Stimulated activated CD4-positive, alpha-beta T cell treated with anti-CD3 and anti-CD28 coated beads, Interleukin-1b, Interleukin-23, amount 100 ng/mL, for 1 hour (primary cell): ENCODE measurements around the gene USP13.
"Not testable (repeated sequence)": the region's sequence is repeated elsewhere in the genome, so short reads cannot be mapped to it uniquely, and the experiment has no call there.

Source experiments
- DNase-seq, 2 donors: peaks; one replicate each; pipeline ENCODE4 v3.0.0-alpha.2; 2020; ENCODE audit warnings: low read depth in 2 of 2

USP13 gene

DNA sequence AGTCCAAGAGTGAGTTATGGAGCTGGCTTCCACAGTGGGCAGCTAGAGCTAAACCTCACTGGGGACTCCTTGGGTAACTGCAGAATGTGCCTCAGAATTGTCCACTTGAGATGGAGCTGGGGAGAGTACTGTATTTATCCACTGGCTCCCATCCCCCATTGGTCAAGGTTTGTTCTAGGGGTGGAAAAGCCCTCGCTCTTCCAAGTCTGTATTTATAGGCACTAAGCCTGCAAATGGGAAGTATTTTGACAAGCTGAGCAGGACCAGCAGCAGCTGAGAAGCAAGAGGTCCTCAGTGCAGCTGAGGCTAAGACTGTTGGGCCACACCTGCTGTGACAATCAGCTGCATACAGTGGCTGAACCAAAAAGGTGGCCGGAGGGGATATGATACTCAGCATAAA, 5.8 kb downstream of the USP13 start:
- DNase-seq: no peak

DNA sequence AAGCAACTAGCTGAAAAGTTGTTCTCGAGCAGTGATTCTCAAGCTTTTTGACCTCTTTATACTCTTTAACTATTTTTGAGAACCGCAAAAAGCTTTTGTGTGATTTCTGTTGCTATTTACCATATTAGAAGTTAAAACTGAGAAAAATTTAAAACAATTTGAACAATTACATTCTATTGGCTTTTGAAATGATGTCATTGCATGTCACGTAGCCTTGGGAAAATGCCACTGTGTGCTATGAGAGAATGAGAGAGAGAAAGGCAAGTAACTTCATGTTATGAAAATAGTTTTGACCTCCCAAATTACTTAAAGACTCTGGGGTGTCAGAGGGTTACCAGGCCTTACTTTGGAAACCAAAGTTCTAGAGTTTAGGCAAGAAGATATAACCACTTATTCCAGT, 8.0 kb downstream of the USP13 start:
- no peak for DNase-seq

DNA sequence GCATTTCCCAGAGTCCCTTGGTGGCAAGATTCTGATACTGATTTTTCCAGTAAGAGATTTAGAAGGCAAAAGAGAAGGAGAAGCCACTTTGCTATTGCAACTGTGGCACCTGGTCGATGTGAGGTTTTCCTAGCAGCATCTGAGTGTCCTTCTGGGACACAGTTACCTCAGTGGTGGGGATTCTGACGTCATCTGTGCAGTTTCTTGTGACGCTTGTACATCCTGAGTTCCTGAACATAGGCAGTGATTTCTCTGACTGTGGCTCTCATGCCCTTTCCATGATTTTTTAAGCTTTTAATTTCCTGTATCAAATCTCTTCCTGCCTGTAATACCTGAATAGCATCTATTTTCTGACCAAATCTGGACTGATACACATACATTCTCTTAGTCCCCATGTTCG, 8.9 kb downstream of the USP13 start:
- no peak for DNase-seq

DNA sequence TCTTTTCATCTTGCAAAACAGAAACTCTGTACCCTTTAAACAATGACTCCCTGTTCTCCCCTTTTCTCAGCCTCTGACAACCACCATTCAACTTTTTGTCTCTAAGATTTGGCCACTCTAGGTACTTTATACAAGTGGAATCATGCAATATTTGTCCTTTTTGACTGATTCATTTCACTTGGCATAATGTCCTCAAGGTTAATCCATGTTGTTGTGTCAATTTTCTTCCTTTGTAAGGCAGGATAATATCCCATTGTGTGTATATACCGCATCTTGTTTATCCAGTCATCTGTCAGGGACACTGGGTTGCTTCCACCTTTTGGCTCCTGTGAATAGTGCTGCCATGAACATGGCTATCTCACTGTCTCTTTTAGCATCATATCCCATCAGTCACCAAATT, 10.3 kb downstream of the USP13 start:
- no peak for DNase-seq

DNA sequence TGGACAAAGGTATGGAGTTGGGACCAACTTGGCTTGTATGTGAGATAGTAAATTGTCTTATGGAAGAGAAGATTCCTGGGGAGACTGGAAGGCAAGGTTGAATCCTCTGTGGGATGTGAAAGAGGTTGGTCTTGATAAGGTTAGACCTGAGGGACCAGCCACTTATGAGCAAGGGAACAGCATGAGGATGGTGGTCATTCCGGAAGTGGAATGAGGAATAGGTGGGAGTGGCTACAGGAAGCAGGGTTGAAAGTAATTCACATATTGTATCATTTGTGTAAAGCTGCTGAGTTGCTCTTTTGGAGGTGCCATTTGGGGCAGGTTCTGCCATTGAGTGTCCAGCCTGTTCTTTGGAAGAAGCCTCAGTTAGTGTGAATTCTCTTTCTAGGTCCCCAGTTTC, 13.2 kb downstream of the USP13 start:
- no peak for DNase-seq

DNA sequence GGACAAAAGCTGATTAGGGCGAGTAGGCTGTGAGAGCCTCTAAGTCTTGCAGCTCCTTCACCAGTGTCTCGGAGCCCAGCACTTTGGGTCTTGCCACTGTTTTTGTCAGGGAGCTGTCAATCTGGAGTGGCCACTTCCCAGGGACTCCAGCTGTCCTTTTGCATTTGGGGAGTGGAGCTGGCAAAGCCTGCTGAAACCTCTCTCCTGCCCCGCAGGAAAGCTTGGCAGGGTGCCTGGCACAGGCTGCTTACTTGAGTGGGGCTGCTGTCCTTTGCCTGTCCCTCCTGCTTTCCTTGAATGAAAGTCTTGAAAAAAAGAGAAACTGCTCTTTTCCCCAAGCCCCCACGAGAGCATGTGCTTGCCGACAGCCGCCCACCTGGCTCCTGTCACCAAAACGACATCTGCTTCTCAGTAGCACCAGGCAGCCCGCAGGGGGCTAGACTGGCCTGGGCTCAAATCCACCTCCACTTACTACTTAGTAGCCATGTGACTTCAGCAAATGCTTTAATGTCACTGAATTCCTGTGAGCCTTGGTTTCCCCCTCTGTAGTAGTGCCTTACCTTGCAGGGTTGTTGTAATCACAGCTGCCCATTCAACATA, 13.7 kb downstream of the USP13 start:
- no peak for DNase-seq

DNA sequence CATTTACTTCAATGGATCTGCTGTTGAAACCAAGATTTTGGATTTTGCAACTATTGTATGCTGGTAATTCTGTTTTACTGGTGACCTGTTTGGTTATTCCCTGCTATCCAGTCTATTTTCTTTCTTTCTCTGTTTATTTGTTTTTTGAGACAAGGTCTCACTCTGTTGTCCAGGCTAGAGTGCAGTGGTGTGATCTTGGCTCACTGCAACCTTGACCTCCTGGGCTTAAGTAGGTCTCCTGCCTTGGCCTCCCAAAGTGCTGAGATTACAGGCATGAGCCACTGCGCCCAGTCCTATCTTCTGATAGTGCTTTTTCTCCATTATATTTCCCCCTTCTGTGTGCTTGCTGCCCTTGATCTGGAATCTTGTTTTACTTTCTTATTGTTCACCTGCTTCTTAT, 15.6 kb downstream of the USP13 start:
- DNase-seq: no peak

DNA sequence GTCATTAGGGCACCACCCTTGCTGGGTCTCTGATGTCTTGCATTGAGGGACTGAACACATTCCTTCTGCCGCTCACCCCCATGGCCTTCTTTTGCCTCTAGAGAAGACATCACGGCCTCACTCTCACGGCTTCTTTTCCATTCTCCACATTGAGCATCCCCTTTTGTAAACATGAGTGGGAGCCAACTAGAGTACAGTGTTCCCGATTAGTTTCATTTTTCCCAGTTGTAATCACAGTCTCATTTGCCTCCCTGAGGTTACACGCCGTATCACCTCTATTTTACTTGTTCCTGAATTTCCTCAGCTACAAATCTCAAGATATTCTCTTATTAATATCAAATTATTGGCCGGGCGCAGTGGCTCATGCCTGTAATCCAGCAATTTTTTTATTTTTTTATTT, 17.5 kb downstream of the USP13 start:
- DNase-seq: no peak

DNA sequence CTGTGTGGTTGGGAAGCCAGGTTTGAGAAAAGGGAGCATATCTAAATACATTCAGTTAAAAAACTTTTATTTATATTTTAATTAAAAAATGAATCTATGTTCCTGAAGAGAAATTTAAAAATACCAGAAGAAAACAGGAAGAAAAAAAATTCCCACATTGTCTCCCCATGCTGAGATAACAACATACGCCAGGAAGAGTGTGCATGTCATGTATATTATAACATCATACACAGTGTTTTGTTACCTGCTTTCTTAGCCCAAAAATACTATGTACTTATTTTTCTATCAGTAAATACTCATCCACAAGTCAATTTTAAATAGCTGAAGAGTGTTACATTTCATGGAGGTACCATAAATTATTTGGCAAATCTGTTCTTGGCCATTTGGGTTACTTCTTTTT, 18.5 kb downstream of the USP13 start:
- no peak for DNase-seq

DNA sequence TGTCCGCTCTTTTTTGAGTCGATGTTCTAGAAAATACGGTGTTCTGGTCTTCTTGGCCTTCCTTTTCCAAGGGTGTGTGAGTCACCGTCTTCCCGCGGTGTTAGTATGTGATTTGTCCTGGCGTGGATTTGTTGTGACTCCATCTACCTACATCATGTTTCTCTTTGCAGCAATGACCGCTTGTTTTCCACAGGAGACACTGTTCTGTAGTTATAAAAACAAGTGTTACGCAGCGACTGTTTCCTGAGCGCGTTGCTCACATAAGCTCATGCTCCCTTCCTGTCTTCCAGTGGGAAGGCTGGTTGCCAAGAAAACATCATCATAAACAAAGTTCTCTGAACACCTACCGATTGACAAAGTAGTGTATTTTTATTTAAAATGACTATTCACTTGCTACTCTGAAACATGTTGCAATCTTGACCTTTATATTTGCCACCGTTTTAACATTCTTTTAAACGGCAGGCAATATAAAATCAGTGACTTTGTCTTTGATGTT, 19.0 kb downstream of the USP13 start:
- no peak for DNase-seq

DNA sequence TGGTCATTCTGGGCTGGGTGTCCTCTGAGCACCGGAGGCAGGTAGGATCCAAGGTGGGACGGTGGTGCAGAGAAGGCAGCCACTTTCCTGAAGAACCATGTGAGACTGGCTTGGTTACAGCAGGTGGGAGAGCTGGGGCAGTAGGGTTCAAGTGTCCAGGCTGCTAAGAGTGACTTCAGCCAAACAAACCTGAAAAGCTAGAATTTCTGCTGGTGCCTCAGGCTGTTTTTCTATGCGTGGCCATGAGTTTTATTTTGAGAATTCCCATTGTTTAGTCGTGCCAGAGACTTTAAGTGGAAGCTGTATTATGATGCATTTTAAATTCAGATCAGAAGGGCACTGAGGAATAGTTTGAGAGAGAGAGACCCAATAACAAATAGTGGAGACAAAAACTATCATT, 20.1 kb downstream of the USP13 start:
- no peak for DNase-seq

DNA sequence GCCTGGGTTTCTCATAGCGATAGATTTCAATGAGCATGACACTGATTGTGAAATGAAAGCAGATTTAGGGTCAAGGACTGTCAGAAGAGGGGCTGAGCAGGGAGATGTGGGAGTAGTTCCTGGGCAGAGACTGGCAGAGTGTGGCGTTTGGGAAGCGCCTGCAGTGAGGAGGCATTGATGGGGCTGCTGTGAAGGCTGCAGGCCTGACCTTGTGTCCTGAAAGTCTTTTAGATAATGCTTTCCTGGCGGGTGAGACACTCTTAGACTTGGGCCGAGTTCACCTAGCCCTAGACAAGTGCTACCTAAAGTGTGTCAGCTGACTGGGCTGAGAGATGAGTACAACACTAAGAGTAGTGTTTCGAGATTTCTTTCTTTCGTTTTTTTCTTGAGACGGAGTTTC, 20.7 kb downstream of the USP13 start:
- no peak for DNase-seq

DNA sequence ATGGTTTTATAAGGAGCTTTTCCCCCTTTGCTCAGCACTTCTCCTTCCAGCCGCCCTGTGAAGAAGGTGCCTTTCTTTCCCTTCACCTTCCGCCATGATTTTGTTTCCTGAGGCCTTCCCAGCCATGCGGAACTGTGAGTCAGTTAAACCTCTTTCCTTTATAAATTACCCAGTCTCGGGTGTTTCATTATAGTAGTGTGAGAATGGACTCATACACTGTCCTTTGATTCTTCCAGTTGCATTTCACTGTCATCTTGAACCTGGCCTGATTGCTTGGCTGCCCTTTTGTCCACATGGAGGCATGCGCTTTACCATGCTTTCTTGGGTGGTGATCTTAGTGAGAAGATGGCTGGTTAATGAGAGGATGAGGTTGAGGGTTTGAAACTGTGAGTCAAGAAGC, 23.2 kb downstream of the USP13 start:
- no peak for DNase-seq

DNA sequence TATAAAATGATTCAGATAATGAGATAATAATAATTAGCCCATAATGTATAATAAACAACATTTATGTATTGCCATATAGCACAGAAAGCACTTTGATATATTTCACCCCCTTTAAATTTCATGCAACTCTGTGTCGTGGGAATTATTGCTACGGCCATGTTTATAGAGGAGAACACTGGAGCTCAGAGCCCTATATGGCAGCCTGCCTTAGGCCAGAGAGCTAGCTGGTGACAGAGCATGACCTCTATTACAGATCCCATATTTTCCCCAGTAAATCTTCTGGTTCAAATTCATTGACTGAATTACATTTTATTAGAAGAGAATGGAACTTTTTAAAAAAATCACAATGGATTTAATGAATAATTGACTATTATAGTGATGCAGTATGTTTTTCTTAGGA, 25.0 kb downstream of the USP13 start:
- no peak for DNase-seq

DNA sequence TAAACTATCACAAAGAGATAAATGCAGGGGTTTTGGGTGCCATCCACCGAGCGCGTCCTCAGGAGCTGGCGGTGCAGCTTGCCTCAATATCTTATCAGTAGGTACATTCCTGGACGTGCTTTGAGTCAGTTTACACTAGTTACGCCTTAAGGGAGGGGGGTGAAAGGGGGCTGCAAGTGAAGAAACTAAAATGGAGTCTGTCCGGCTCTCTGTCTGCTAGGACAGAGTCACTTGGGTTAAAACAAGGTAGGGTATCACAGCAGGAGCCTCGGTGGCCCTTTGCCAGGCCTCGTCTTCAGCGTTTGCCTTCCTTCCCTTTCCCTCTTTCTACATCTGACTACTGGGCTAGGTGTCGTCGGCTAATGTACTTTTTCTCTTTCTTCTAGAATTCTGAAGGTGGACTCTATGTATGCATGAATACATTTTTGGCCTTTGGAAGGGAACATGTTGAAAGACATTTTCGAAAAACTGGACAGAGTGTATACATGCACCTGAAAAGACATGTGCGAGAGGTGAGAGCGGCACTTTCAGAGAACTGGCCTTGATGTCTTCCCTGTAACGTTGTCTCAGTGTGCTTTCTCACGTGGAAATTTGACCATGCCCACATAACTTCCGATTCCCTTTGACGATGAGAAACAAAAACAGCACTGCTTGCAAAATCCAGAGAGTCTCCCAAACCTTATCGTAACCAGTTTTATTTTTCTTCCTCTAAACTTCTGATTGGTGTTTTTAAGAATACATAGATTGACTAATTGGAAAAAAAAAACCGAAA, 28.8 kb downstream of the USP13 start:
- DNase-seq: no peak

DNA sequence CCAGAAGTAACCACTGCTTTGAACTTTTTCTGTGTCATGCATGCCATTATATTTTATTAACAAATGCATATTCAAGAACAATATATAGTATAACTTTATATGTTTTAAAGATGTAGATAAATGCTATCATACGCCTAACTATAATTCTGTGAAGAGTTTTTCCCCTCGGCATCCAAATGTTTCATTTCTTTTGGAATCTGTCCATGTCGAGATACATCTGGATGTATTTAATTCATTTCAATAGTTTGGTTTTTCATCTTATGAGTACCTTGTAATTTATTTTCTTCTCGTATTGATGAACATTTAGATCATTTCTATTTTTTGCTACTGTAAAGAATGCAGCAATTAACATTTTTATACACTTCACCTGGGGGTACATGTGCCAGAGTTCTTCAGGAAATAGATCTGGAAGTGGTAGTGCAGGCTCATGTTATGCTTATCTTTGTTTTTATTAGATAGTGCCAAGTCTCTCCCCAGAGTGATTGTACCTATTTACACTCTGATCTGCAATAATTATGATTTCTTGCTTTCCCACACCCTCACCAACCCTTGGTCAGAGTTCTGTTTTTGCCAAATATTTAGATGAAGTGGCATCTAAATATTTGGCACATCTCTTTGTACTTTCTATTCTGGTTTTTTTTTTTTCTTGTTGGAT, 29.7 kb downstream of the USP13 start:
- no peak for DNase-seq

DNA sequence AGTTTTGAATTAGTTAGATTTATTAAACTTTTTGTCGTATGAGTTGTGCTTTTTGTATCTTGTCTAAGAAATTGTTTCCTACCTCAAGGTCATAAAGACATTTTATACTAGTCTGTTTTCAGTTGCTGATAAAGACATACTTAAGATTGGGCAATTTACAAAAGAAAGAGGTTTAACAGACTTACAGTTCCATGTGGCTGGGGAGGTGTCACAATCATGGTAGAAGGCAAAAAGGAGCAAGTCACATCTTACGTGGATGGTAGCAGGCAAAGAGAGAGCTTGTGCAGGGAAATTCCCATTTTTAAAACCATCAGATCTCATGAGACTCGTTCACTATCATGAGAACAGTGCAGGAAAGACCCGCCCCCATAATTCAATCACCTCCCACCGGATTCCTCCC, 30.4 kb downstream of the USP13 start:
- not testable (repeated sequence) for DNase-seq

DNA sequence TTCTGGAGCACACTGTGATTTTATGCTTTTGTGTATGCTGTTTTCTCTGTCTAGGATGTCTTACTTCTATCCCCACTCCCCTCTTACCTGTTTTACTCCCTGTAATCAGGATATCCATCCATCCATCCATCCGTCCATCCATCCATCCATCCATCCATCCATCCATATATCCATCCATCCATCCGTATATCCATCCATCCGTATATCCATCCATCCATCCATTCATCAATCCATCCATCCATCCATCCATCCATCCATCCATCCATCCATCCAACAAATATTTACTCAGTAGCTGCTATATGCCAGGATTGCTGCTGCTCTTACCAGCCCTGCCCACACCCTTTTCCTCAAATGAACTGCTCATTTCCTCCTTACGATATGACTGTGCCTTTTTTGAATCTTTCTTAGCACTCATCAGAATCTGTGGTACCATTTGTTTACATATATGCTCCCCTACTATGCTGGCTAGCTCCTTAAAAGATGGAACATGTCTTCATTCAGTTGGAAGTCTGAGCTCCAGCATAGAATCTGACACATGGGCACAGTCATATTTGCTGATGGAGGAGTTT, 35.2 kb downstream of the USP13 start:
- DNase-seq: no peak

DNA sequence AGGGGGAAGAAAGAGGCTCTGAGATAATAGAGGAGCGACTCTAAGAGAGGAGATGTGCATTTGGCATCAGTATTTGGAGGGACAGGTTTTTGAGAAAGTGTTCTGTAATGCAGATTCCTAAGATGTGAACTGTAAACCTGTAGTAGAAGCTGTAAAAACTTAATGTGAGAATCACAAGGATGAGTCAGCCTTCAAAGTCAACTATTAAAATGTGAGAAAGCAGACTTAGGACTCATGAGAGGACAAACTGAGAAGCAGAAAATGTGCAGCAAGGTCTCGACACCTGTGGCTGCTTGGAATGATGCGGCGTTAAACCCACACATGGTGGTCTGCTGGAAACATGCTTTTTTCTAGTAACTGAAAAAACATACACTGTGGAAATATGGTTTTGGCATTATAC, 36.0 kb downstream of the USP13 start:
- no peak for DNase-seq

DNA sequence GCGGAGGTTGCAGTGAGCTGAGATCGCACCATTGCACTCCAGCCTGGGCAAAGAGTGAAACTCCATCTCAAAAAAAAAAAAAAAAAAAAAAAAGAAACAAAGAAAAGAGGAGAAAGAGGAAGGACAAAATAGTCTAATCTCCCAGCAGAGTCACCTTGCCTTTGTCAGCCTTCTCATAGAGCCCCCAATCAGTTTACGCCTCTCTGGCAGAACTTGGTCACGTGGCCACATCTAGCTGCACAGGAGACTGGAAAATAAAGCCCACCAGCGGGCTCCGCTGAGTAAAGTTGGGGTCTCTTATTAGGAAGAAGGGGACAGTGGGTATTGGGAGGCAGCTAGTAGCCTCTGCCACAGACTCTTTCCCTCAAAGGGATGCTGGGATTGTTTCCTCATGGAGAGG, 41.9 kb downstream of the USP13 start:
- no peak for DNase-seq

DNA sequence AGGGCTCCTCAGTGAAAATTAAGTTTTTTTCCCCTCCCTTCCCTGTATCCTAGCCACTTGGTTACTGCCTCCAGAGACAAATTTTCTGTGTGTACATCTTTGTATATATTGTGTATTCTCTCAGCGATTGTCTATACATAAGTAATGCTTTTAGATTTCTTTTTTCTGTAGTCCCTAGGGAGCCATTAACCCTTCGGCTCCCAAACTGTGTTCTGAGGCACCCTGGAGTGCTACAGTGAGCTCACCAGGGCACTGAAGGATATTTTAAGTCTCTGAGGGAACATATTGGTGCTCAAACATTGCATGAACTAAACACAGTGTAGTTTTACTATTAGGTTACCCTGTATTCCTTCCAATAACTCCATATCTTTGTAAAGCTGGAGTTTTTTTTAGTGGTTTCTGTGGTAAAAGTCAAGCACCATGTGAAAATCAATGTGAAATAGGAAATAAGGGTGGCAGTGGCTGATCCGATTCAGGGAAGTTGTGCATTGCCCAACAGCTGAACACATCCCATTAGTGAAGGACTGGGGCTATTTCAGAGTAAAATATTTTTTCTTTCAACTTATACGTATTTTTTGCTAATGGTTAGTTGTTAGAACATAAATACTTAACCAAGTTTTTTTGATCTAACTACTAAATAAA, 43.0 kb downstream of the USP13 start:
- no peak for DNase-seq

DNA sequence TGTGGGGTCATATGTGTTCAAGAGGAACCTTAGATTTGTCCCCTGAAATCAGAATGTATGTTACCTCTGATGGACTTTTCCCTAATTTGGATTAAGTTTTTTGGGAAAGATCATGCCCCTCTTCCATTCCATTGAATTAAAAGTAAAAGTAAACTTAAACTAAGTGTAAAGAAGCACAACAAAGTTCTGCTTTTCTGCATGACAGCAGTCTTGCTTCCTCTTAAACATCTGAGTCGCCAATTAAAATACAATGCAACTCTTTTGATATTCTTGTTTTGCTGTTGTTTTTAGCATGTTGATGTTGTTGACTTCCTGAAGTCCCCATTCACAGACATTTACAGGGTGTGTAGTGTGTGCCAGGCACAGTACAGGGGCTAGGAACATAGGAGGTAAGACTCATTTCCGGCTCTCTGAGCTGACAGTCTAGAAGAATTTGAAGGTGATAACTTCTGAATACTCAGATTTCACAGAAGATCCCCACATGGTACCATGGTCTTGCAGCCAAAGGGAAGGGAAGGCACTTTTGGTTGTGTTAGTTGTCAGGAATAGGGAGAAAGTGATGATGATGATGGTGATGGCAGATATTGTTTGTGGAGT, 45.0 kb downstream of the USP13 start:
- DNase-seq: no peak
